Sciatic nerve (tissue), 2 donors: ENCODE measurements around the gene GPR135. TPM values are rescaled to one million over a fixed set of nuclear protein-coding genes. Genes with fewer than 3 reads are reported as not detected.
"Not testable (repeated sequence)": the region's sequence is repeated elsewhere in the genome, so short reads cannot be mapped to it uniquely, and the experiment has no call there.

Source experiments
- ATAC-seq: fragments of 200-7000 bp; cut with Tn5 transposase; one replicate; pipeline ENCODE4 v1.9.1; 2020; ENCODE audit warnings: mild to moderate bottlenecking, moderate library complexity
- DNase-seq: peaks from one replicate; pipeline ENCODE4 v3.0.0-alpha.2; 2020; ENCODE audit warnings: low spot score
- intact Hi-C: fragments of 100-400 bp; cut with DNase I; formaldehyde crosslinking; loops from one replicate; pipeline ENCODE4 v1.14.2; 2022
- total RNA-seq: library from RNA; stranded (reverse); fragmentation: NEBNext Ultra II Directional; extraction: Animal tissue kit (Norgen Biotek cat#: 25700); gene quantifications from one replicate; pipeline ENCODE4 v1.2.1, GENCODE V29; 2021
- donor health status: DM: no; HTN: no; CAD: no.
- donor health status: DM: no; HTN: no; CAD: no.

GPR135 gene
- total RNA-seq, 1 donor from 2014 or later: 6.8 TPM

GRCh38 chr14:59480166-59480565 is 15.0 kb upstream of the GPR135 start:
- ATAC-seq (no peak), DNase-seq (no peak)
- intact Hi-C loops: no loop called here

GRCh38 chr14:59478540-59478939 is 13.4 kb upstream of the GPR135 start:
- no peak for ATAC-seq
- DNase-seq: no peak
- intact Hi-C loops: no loop called here

DNA sequence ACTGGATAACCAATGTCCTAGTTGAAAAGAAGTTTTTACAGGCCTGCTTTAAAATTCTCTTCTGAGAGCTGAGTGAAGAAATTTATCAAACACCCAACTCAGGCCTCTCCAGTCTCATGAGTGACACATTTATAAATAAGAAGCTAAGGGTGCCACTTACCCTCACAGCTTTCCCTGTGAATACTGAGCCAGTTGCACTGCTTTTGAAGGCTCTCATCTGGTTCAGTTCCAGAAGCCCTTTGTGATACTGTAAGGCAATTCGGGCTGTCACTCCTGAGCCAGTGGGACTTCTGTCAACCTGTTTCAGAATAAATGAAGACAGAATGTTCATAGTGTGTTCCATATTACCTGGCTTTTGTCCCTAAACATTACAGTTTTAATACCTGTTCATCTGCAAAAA is 10.5 kb upstream of the GPR135 start:
- intact Hi-C loops: no loop called here
- no peak for ATAC-seq
- DNase-seq: no peak

- intact Hi-C loops: no loop called here
- ATAC-seq (no peak), DNase-seq (no peak)
These were observed 9.0 kb upstream of the GPR135 start for GRCh38 chr14:59474172-59474571.

DNA sequence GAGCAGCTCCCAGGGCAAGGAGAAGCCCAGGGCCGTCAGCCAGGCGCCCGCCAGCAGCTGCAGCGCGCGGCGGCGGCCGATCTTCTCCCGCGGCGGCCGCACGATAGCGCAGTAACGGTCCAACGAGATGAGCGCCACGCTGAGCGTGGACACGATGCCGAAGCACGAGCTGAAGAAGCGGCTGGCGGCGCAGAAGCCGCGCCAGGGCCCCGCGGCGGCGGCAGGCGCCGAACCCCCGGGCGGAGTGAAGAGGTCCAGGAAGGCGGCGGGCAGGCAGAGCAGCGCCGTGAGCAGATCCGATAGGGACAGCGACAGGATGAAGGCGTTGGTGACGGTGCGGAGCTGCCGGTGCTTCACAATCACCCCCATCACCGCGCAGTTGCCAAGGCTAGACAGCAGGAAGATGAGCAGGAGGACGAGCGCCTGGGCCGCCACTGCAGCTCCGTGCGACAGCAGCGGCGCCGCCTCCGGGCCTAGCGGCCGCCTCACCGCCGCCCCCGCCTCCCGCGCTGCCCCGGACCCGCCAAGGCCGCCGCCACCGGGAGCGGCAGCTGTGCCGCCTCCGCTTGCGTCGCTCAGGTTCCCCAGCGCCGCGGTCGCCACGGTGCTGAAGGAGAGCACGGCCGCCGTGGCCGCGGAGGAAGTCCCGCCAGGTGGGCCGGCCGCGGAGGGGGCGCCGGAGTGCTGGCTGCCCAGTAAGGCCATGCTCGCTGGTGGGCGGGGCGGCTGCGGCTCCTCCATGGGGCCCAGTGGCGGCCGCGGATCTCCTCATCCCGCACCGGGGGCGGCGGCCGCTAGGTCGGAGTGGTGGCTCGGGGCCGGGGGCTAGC is 479 bp downstream of the GPR135 start:
- ATAC-seq: peak; percentile 81
- intact Hi-C loops: no loop called here

GRCh38 chr14:59463787-59464485 is 1.2 kb downstream of the GPR135 start:
- ATAC-seq: peak; percentile 32
- DNase-seq: no peak
- intact Hi-C loops: no loop called here

More for the DNA sequence above, 479 bp downstream of the GPR135 start:
- DNase-seq: peak; percentile 80

DNA sequence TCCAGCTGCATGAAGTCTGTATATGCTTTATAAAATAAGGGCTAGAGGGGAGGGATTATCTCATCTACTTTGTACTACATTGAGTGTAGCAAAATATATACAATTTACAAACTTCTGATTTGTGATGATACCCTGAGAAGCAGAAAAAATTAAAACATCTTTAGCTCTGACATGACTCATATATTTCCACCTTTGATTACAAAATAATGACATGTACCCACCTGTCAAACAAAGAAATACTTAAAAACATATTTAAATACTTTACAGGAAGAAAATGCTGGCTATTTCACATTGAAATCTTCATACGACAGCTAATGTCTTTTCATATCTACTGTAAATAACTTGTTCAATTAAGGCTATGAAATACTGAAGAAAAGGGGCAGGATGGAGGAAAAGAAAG is 3.3 kb downstream of the GPR135 start:
- intact Hi-C loops: no loop called here
- DNase-seq (no peak), ATAC-seq (no peak)

GRCh38 chr14:59460378-59460777 is 4.8 kb downstream of the GPR135 start:
- ATAC-seq (no peak), DNase-seq (no peak)
- intact Hi-C loops: no loop called here

DNA sequence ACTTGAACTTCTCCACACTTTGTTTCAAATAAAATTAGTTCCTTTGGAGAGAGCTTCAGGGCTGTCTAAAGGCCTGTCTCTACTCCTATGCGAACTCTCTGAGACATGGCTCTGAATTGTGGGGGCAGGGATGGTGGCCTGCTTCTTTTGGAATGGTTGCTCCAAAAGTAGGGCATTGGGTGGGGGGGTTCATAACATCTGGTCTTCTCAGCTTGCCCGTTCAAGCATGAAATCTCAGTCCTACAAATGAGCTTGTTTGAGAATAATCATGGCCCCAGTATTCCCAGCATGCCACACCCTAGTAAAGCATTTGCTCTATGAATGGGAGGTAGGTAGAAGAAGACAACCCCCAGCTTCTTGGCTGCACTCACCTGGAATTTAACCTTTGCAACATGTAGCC is 6.7 kb downstream of the GPR135 start:
- intact Hi-C loops: loop anchor here (5.0 kb wide), 1 partner anchor 336 kb away; no protein-coding TSS in a partner anchor
- DNase-seq: no peak
- no peak for ATAC-seq

GRCh38 chr14:59455411-59455810 is 9.8 kb downstream of the GPR135 start:
- intact Hi-C loops: loop anchor here (5.0 kb wide), 1 partner anchor 333 kb away; no protein-coding TSS in a partner anchor
- ATAC-seq (peak; percentile 13), DNase-seq (no peak)

DNA sequence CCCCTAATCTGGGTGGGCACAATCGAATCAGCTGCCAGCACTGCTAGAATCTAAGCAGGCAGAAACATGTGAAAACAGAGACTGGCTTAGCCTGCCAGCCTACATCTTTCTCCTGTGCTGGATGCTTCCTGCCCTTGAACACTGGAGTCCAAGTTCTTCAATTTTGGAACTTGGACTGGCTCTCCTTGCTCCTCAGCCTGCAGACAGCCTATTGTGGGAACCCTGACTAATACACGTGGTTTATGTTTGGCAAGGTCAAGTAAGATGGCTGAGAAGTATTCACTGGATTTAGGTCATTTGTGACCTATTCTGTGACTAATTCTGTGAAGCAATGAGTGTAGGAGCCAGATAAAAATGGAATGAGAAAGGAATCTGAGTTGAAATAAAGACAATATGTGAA is 11.0 kb downstream of the GPR135 start:
- peak; percentile 86 for ATAC-seq
- DNase-seq: no peak
- intact Hi-C loops: no loop called here

DNA sequence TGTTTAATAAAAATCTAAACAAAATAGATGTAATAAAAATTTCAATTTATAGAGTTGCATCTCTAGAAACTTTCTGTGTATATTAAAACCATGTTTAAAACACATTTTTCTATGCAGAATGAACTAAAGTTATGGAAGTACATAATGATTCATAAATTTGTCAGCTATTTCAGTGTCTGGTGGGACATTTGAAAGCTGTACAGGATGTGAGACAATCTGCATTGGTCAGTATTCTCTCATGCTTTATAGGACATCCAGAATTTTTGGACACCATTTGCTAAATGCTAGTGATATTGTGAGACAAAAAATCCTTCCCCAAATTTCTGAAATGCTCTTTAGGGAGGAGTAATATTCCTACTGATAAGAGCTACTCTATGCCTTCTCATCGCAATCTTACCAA is 13.3 kb downstream of the GPR135 start:
- ATAC-seq: no peak
- intact Hi-C loops: no loop called here

DNA sequence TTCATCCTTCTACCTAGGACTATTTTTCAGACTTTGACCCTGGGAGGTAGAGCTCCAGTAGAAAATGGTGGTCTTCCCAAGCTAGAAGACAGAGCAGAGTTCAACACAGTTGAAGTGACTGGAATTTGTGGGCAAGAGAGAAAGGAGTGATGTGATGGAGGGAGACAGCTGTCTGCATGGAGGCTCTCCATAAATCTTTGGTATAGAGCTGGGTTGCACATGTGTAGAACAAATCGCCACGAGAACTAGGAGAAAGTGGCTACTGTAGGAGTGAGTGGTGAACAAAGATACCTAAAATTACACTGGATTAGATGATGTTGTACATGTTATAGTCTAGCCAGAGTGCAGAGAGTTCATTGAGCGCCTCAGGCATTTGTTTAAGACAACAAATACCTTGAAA is 14.5 kb downstream of the GPR135 start:
- DNase-seq (no peak), ATAC-seq (no peak)
- intact Hi-C loops: no loop called here

More for the DNA sequence above, 13.3 kb downstream of the GPR135 start:
- DNase-seq: no peak

GRCh38 chr14:59448673-59449072 is 16.5 kb downstream of the GPR135 start:
- not testable (repeated sequence) for DNase-seq, ATAC-seq
- intact Hi-C loops: loop anchor here (5.0 kb wide), 1 partner anchor 321 kb away; no protein-coding TSS in a partner anchor

DNA sequence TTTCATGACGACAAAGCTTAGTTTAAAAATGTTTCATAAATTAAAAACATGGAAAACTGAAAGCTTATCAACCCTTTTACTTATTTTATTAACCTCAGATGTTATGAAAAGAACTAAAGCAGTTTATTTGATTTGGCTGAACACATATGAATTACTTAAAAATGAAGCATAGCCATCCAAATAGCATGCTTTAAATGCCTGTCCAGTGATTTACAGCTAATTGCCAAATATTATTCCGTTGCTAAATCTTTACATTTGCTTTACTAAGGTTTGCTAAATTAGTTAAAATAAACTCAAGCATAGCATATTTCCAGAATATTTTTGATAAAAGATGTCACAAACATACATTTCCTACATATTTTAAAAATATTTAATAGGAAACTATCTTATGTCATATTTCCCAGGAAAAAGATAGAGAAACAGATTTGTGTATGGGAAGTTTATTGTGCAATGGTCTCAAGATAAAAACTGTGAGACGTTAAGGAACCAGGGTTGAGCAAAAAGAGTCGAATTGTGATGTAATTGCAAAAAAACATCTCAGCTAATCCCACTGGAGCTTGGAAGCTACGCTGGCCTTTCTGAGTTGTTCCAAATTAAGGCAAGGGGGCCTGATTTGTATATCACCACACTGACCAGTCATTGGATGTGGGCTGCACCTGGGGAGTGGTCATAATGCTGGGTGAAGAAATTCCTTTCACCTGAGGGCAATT is 25.8 kb downstream of the GPR135 start:
- DNase-seq: no peak
- ATAC-seq: peak; percentile 66
- intact Hi-C loops: no loop called here

DNA sequence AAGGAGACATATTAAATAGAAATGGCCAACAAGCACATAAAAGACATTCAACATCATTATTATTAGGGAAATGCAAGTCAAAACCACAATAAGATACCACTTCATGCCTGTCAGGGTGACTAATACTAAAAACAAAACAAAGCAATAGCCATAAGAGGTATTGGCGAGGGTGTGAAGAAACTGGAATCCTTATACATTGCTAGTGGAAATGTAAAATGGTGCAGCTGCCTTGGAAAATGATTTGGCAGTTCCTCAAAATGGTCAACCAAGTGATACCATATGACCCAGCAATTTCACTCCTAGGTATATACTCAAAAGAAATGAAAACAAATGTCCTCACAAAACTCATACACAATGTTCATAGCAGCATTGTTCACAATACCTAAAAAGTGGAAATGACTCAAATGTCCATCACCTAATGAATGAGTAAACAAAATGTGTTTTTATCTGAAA is 27.0 kb downstream of the GPR135 start:
- ATAC-seq (no peak), DNase-seq (no peak)
- intact Hi-C loops: no loop called here

- intact Hi-C loops: no loop called here
- DNase-seq (no peak), ATAC-seq (no peak)
These were observed 29.2 kb downstream of the GPR135 start for GRCh38 chr14:59435987-59436386.

DNA sequence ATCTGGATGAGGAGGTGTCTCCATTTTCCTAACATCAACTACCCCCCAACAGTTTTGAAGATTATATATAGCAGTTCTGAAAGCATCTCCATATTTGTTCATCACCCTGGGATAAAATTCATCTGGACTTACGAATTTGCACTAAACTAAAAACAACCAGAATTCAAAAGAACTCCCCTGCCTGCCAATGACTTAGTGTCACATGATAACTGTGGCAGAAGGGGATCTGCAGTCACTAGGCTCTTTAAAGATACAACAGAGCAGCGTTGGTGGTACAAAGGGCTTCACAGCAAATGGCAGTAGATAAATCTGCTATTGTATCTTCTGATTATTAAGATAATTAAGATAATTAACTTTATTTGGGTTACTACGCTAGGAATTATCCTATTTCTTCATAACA is 30.1 kb downstream of the GPR135 start:
- ATAC-seq (no peak), DNase-seq (no peak)
- intact Hi-C loops: no loop called here

DNA sequence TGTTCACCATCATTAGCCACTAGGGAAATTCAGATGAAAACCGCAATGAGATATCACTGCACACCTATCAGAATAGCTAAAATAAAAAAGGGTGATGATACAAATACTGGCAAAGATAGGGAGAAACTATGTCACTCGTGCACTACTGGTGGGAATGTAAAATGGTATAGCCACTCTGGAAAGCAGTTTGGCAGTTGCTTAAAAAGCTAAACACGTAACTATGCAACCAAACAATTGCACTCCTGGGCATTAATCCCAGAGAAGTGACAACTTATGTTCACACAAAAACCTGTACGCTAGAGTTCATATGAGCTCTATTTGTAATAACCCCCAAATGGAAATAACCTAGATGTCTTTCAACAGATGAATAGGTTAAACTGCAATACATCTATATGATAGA is 35.4 kb downstream of the GPR135 start:
- ATAC-seq (no peak), DNase-seq (no peak)
- intact Hi-C loops: no loop called here
